HepG2 (cell line): ENCODE measurements around the gene PLEKHA6. TPM values are rescaled to one million over a fixed set of nuclear protein-coding genes. Genes with fewer than 3 reads are reported as not detected.
A peak's percentile ranks its signal among the peaks of the same experiment; 100 is the strongest.

ENCODE experiments used
- HOXD1 ChIP-seq: sonication (generic); formaldehyde crosslinking; IDR thresholded peaks from 2 replicates; pipeline ENCODE4 v1.5.0; 2020; ENCODE audit warnings: missing genetic modification reagents
- IRF2 ChIP-seq: IDR thresholded peaks from 2 replicates; pipeline ENCODE4 v1.6.1; 2018; ENCODE audit warnings: missing genetic modification reagents, missing compliant biosample characterization
- KLF12 ChIP-seq: sonication (generic); formaldehyde crosslinking; IDR thresholded peaks from 2 replicates; pipeline ENCODE4 v1.4.0; 2020; ENCODE audit warnings: missing genetic modification reagents, borderline replicate concordance
- KLF9 ChIP-seq: IDR thresholded peaks from 2 replicates; pipeline ENCODE4 v1.6.1; 2016; ENCODE audit warnings: low read depth
- NCOA2 ChIP-seq: sonication (generic); formaldehyde crosslinking; IDR thresholded peaks from 2 replicates; pipeline ENCODE4 v1.8.0; 2022; ENCODE audit warnings: inconsistent platforms
- NONO ChIP-seq, 2 experiments: fragments of 450-650 bp in 1 of 2; sonication (generic) in 1 of 2; formaldehyde crosslinking in 1 of 2; IDR thresholded peaks in 1 of 2; conservative IDR thresholded peaks in 1 of 2; 2 replicates each; pipeline versions ENCODE4 v1.6.1 to v1.8.0; 2017 to 2022; ENCODE audit warnings: mild to moderate bottlenecking in 1 of 2, missing genetic modification reagents in 1 of 2, moderate library complexity in 1 of 2
- NRL ChIP-seq: sonication (generic); formaldehyde crosslinking; IDR thresholded peaks from 2 replicates; pipeline ENCODE4 v1.5.0; 2020; ENCODE audit warnings: missing genetic modification reagents, mild to moderate bottlenecking, moderate library complexity, borderline replicate concordance
- PITX1 ChIP-seq: sonication (generic); formaldehyde crosslinking; IDR thresholded peaks from 2 replicates; pipeline ENCODE4 v1.5.1; 2020; ENCODE audit warnings: mild to moderate bottlenecking, missing genetic modification reagents
- PTBP1 ChIP-seq: fragments of 200-400 bp; formaldehyde crosslinking; IDR thresholded peaks from 2 replicates; pipeline ENCODE4 v1.6.1; 2018; ENCODE audit warnings: low read length, low read depth; ENCODE audit not compliant: poor library complexity, severe bottlenecking
- SKI ChIP-seq: fragments of 450-650 bp; IDR thresholded peaks from one replicate; pipeline ENCODE4 v1.6.1; 2018; ENCODE audit warnings: mild to moderate bottlenecking; ENCODE audit not compliant: partially characterized antibody
- SRSF4 ChIP-seq: fragments of 200-400 bp; formaldehyde crosslinking; IDR thresholded peaks from one replicate; pipeline ENCODE4 v1.6.1; 2018; ENCODE audit warnings: mild to moderate bottlenecking, low read depth, low read length, moderate library complexity; ENCODE audit not compliant: poor library complexity, severe bottlenecking
- TGIF2 ChIP-seq: IDR thresholded peaks from 2 replicates; pipeline ENCODE4 v1.6.1; 2016; ENCODE audit warnings: control low read depth, missing compliant biosample characterization
- ZBTB4 ChIP-seq: sonication (generic); formaldehyde crosslinking; IDR thresholded peaks from 2 replicates; pipeline ENCODE4 v1.4.0; 2020; ENCODE audit warnings: missing genetic modification reagents, mild to moderate bottlenecking, borderline replicate concordance
- ZFYVE20 ChIP-seq: sonication (generic); formaldehyde crosslinking; IDR thresholded peaks from 2 replicates; pipeline ENCODE4 v1.8.0; 2023; ENCODE audit warnings: low read depth, mild to moderate bottlenecking, moderate library complexity, missing genetic modification reagents, borderline replicate concordance
- ZNF232 ChIP-seq: sonication (generic); formaldehyde crosslinking; IDR thresholded peaks from 2 replicates; pipeline ENCODE4 v1.4.0; 2020; ENCODE audit warnings: missing genetic modification reagents, borderline replicate concordance
- ZNF432 ChIP-seq: sonication (generic); formaldehyde crosslinking; IDR thresholded peaks from 2 replicates; pipeline ENCODE4 v1.5.0; 2020; ENCODE audit warnings: missing genetic modification reagents, mild to moderate bottlenecking, borderline replicate concordance
- ZNF83 ChIP-seq: sonication (generic); formaldehyde crosslinking; IDR thresholded peaks from 2 replicates; pipeline ENCODE4 v1.4.0; 2020; ENCODE audit warnings: missing genetic modification reagents, mild to moderate bottlenecking, borderline replicate concordance
- ZSCAN22 ChIP-seq: sonication (generic); formaldehyde crosslinking; IDR thresholded peaks from 2 replicates; pipeline ENCODE4 v1.4.0; 2020; ENCODE audit warnings: mild to moderate bottlenecking, missing genetic modification reagents
- ZSCAN5A ChIP-seq: sonication (generic); formaldehyde crosslinking; IDR thresholded peaks from 2 replicates; pipeline ENCODE4 v1.8.0; 2022; ENCODE audit warnings: mild to moderate bottlenecking, missing genetic modification reagents, borderline replicate concordance
- polyA plus RNA-seq, 8 experiments: library from polyadenylated mRNA; depleted of rRNA in 3 of 8; stranded (reverse) in 7 of 8; unstranded in 1 of 8; fragments of >200 nt; fragmentation: Illumina TruSeq in 4 of 8; extraction: Trizol in 4 of 8; gene quantifications; 2 replicates each; pipeline versions ENCODE4 v1.2.1 to v1.2.3, GENCODE V29; 2011 to 2016; ENCODE audit warnings: low read depth in 4 of 8, missing spikeins in 1 of 8, mixed read lengths in 1 of 8; ENCODE audit not compliant: insufficient read depth in 1 of 8
- total RNA-seq, 5 experiments: library from RNA; depleted of rRNA; stranded (reverse); fragments of >200 nt; fragmentation: Illumina TruSeq; extraction: Trizol; gene quantifications; 2 replicates each; pipeline ENCODE4 v1.2.3, GENCODE V29; 2016; ENCODE audit warnings: low read depth in 1 of 5
- TF ChIP-seq, protein P1 (sequence below): IDR thresholded peaks from 2 replicates; pipeline ENCODE4 v1.6.1; 2016; ENCODE audit warnings: missing biosample characterization, missing genetic modification reagents, low read depth
- TF ChIP-seq, protein P2 (sequence below): IDR thresholded peaks from 2 replicates; pipeline ENCODE4 v1.6.1; 2016; ENCODE audit warnings: missing compliant biosample characterization, missing genetic modification reagents, borderline replicate concordance

PLEKHA6 gene
- total and polyA plus RNA-seq, 2 of the 13 experiments (the other 11 are each of a cell fraction or from before 2014, with no cell fraction given), result 5.3 to 11.4 TPM

- TF ChIP-seq ZBTB4 (CRISPR knock-in tag) (no peak), PTBP1 (no peak), NCOA2 (peak; percentile 24; the same call in 1 of the 2 replicates), TGIF2 (no peak), PITX1 (CRISPR knock-in tag) (no peak; the same call in 1 of the 2 replicates), SRSF4 (no peak), HOXD1 (CRISPR knock-in tag) (0 out of 2 replicates have a peak, but pooled peaks have one; percentile 50), ZNF83 (no peak), SKI (peak; percentile 51), IRF2 (no peak), ZFYVE20 (CRISPR knock-in tag) (no peak), NRL (CRISPR knock-in tag) (0 out of 2 replicates have a peak, but pooled peaks have one; percentile 7), ZNF232 (CRISPR knock-in tag) (no peak), KLF12 (CRISPR knock-in tag) (no peak), ZNF432 (CRISPR knock-in tag) (no peak), ZSCAN22 (CRISPR knock-in tag) (0 out of 2 replicates have a peak, but pooled peaks have one; percentile 41), KLF9 (no peak), NONO (IDR thresholded peaks at IDR 0.05) (no peak), NONO (CRISPR knock-in tag; conservative IDR thresholded peaks at IDR 0.05) (peak; percentile 61; the same call in 1 of the 2 replicates), ZSCAN5A (CRISPR knock-in tag) (no peak)
- TF ChIP-seq, protein P1, sequence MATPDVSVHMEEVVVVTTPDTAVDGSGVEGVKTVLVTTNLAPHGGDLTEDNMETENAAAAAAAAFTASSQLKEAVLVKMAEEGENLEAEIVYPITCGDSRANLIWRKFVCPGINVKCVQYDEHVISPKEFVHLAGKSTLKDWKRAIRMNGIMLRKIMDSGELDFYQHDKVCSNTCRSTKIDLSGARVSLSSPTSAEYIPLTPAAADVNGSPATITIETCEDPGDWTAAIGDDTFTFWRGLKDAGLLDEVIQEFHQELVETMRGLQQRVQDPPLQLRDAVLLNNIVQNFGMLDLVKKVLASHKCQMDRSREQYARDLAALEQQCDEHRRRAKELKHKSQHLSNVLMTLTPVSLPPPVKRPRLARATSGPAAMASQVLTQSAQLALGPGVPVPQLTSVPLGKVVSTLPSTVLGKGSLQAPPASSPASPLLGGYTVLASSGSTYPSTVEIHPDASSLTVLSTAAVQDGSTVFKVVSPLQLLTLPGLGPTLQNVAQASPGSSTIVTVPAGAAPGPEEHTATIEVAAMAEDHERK (CRISPR knock-in tag), result no peak
- TF ChIP-seq, protein P2, sequence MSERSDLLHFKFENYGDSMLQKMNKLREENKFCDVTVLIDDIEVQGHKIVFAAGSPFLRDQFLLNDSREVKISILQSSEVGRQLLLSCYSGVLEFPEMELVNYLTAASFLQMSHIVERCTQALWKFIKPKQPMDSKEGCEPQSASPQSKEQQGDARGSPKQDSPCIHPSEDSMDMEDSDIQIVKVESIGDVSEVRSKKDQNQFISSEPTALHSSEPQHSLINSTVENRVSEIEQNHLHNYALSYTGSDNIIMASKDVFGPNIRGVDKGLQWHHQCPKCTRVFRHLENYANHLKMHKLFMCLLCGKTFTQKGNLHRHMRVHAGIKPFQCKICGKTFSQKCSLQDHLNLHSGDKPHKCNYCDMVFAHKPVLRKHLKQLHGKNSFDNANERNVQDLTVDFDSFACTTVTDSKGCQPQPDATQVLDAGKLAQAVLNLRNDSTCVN, result no peak
Observed at GRCh38 chr1:204377800-204378668, 18.3 kb upstream of the PLEKHA6 start (continued).
